ENCODE data around the gene ANKS1A.

- TF ChIP-seq GATA3 (IDR thresholded peaks at IDR 0.05; ENCODE audit: low read depth, low read length) (no peak), GATA2 (IDR thresholded peaks at IDR 0.05; ENCODE audit: low read depth, low read length) (no peak)
These were observed 102.0 kb downstream of the ANKS1A start for GRCh38 chr6:34990971-34991560.
